HEK293 (cell line): ENCODE results near the gene EREG.

ENCODE experiments used
- CTCF ChIA-PET: fragments of 350-600 bp; formaldehyde crosslinking; extraction: SDS; loops from one replicate; lab custom pipeline; 2021; ENCODE audit warnings: antibody characterized with exemption; lab: Yijun Ruan, JAX
- POLR2A ChIA-PET: fragments of 300-600 bp; formaldehyde crosslinking; extraction: SDS; loops from one replicate; lab custom pipeline; 2020; ENCODE audit warnings: antibody characterized with exemption, inconsistent platforms; lab: Yijun Ruan, JAX
- H3K27ac ChIP-seq: fragments of 200-500 bp; sonication (Bioruptor generic); 2 replicates; pipeline ENCODE4 v1.5.1; 2014; ENCODE audit warnings: low read depth, low read length, control low read depth, inconsistent platforms; ENCODE audit errors: extremely low read depth
- H3K36me3 ChIP-seq, 2 experiments: fragments of 200-500 bp in 1 of 2; sonication (Bioruptor generic) in 1 of 2; 1 replicate in 1 of 2; 2 replicates in 1 of 2; pipeline ENCODE4 v1.5.1; 2014 to 2017; ENCODE audit warnings: inconsistent platforms in 2 of 2, low read length in 2 of 2; ENCODE audit not compliant: control insufficient read depth in 2 of 2, insufficient read depth in 1 of 2
- H3K4me1 ChIP-seq: fragments of 200-500 bp; sonication (Bioruptor generic); 2 replicates; pipeline ENCODE4 v1.5.1; 2014; ENCODE audit warnings: mild to moderate bottlenecking, low read length, inconsistent platforms; ENCODE audit not compliant: control insufficient read depth, insufficient read depth
- H3K4me3 ChIP-seq: 2 replicates; pipeline ENCODE4 v1.5.1; 2011; ENCODE audit warnings: low read depth, mild to moderate bottlenecking, control low read depth, low read length, moderate library complexity
- H3K9me3 ChIP-seq: fragments of 200-500 bp; sonication (Bioruptor generic); 2 replicates; pipeline ENCODE4 v1.5.1; 2014; ENCODE audit warnings: low read depth, low read length, inconsistent platforms; ENCODE audit not compliant: control insufficient read depth, insufficient read depth
- AEBP2 ChIP-seq: fragments of 450-650 bp; formaldehyde crosslinking; IDR thresholded peaks from 2 replicates; pipeline ENCODE4 v1.5.1; 2016; ENCODE audit warnings: missing biosample characterization, missing genetic modification characterization, borderline replicate concordance
- GLIS2 ChIP-seq: fragments of 450-650 bp; formaldehyde crosslinking; IDR thresholded peaks from 2 replicates; pipeline ENCODE4 v1.5.1; 2016; ENCODE audit warnings: missing biosample characterization, missing genetic modification characterization
- PATZ1 ChIP-seq: fragments of 450-650 bp; formaldehyde crosslinking; IDR thresholded peaks from 2 replicates; pipeline ENCODE4 v1.5.1; 2016; ENCODE audit warnings: missing biosample characterization, missing genetic modification characterization
- PRDM1 ChIP-seq: fragments of 450-650 bp; formaldehyde crosslinking; IDR thresholded peaks from 2 replicates; pipeline ENCODE4; 2016; ENCODE audit warnings: missing biosample characterization, missing genetic modification characterization
- SALL2 ChIP-seq: fragments of 450-650 bp; formaldehyde crosslinking; IDR thresholded peaks from 2 replicates; pipeline ENCODE4 v1.5.0; 2017; ENCODE audit warnings: missing biosample characterization, mild to moderate bottlenecking, missing genetic modification characterization, borderline replicate concordance
- SCRT2 ChIP-seq: fragments of 450-650 bp; formaldehyde crosslinking; IDR thresholded peaks from 2 replicates; pipeline ENCODE4 v1.5.1; 2016; ENCODE audit warnings: missing biosample characterization, missing genetic modification characterization
- YY1 ChIP-seq: fragments of 450-650 bp; formaldehyde crosslinking; IDR thresholded peaks from 2 replicates; pipeline ENCODE4 v1.5.1; 2018; ENCODE audit warnings: missing biosample characterization, missing genetic modification characterization
- ZBTB17 ChIP-seq: fragments of 450-650 bp; formaldehyde crosslinking; IDR thresholded peaks from 2 replicates; pipeline ENCODE4 v1.5.1; 2016; ENCODE audit warnings: missing biosample characterization, missing genetic modification characterization
- ZBTB20 ChIP-seq: fragments of 450-650 bp; formaldehyde crosslinking; IDR thresholded peaks from 2 replicates; pipeline ENCODE4 v1.5.1; 2016; ENCODE audit warnings: missing biosample characterization, missing genetic modification characterization
- ZFP37 ChIP-seq: fragments of 450-650 bp; formaldehyde crosslinking; IDR thresholded peaks from 2 replicates; pipeline ENCODE4 v1.5.1; 2016; ENCODE audit warnings: missing biosample characterization, missing genetic modification characterization
- ZNF121 ChIP-seq: fragments of 450-650 bp; formaldehyde crosslinking; IDR thresholded peaks from 2 replicates; pipeline ENCODE4 v1.5.1; 2016; ENCODE audit warnings: missing biosample characterization, missing genetic modification characterization
- ZNF221 ChIP-seq: fragments of 450-650 bp; formaldehyde crosslinking; IDR thresholded peaks from 2 replicates; pipeline ENCODE4 v1.5.1; 2017; ENCODE audit warnings: missing biosample characterization, missing genetic modification characterization, borderline replicate concordance
- ZNF292 ChIP-seq: fragments of 450-650 bp; formaldehyde crosslinking; IDR thresholded peaks from 2 replicates; pipeline ENCODE4 v1.5.1; 2016; ENCODE audit warnings: low read depth, missing biosample characterization, missing genetic modification characterization, borderline replicate concordance
- ZNF324 ChIP-seq: fragments of 450-650 bp; formaldehyde crosslinking; IDR thresholded peaks from 2 replicates; pipeline ENCODE4 v1.5.1; 2016; ENCODE audit warnings: missing biosample characterization, missing genetic modification characterization
- ZNF433 ChIP-seq: fragments of 450-650 bp; formaldehyde crosslinking; IDR thresholded peaks from 2 replicates; pipeline ENCODE4 v1.5.1; 2016; ENCODE audit warnings: missing biosample characterization, missing genetic modification characterization, low read depth
- ZNF48 ChIP-seq: fragments of 450-650 bp; formaldehyde crosslinking; IDR thresholded peaks from 2 replicates; pipeline ENCODE4 v1.5.1; 2016; ENCODE audit warnings: missing biosample characterization, missing genetic modification characterization
- ZNF488 ChIP-seq: fragments of 450-650 bp; formaldehyde crosslinking; IDR thresholded peaks from 2 replicates; pipeline ENCODE4 v1.5.1; 2016; ENCODE audit warnings: missing biosample characterization, missing genetic modification characterization
- ZNF510 ChIP-seq: fragments of 450-650 bp; formaldehyde crosslinking; IDR thresholded peaks from 2 replicates; pipeline ENCODE4 v1.5.1; 2018; ENCODE audit warnings: mild to moderate bottlenecking, missing genetic modification characterization, missing biosample characterization; ENCODE audit not compliant: insufficient replicate concordance
- ZNF585B ChIP-seq: fragments of 450-650 bp; formaldehyde crosslinking; IDR thresholded peaks from 2 replicates; pipeline ENCODE4 v1.5.1; 2016; ENCODE audit warnings: missing biosample characterization, missing genetic modification characterization
- ZNF624 ChIP-seq: fragments of 450-650 bp; formaldehyde crosslinking; IDR thresholded peaks from 2 replicates; pipeline ENCODE4 v1.5.1; 2017; ENCODE audit warnings: missing biosample characterization, missing genetic modification characterization
- ZSCAN23 ChIP-seq: fragments of 450-650 bp; formaldehyde crosslinking; IDR thresholded peaks from 2 replicates; pipeline ENCODE4 v1.5.1; 2016; ENCODE audit warnings: missing biosample characterization, missing genetic modification characterization
- TF ChIP-seq, protein P1 (sequence below): fragments of 450-650 bp; formaldehyde crosslinking; IDR thresholded peaks from 2 replicates; pipeline ENCODE4 v1.5.1; 2016; ENCODE audit warnings: missing biosample characterization, missing genetic modification characterization
- TF ChIP-seq, protein P2 (sequence below): fragments of 450-650 bp; formaldehyde crosslinking; optimal IDR thresholded peaks from 2 replicates; pipeline ENCODE3; 2016; ENCODE audit warnings: missing biosample characterization, mild to moderate bottlenecking, missing genetic modification characterization
- TF ChIP-seq, protein P3 (sequence below): fragments of 450-650 bp; formaldehyde crosslinking; IDR thresholded peaks from 2 replicates; pipeline ENCODE4 v1.5.1; 2016; ENCODE audit warnings: missing biosample characterization, missing genetic modification characterization, low read depth

Gene EREG

GRCh38 chr4:74368596-74368995, 3.7 kb downstream of the EREG start:
- H3K36me3 ChIP-seq: no peaks in the 10 kb centered on the region
- CTCF ChIA-PET: no interaction called here
- H3K27ac ChIP-seq: no peak overlapping the region
- H3K4me1 ChIP-seq: no peaks in the 10 kb centered on the region
- POLR2A ChIA-PET: no interaction called here
- TF ChIP-seq ZNF121 (tag by site-specific recombination) (no peak), ZNF48 (tag by site-specific recombination) (no peak), ZBTB20 (no peak), ZSCAN23 (no peak), ZFP37 (tag by site-specific recombination) (no peak), GLIS2 (tag by site-specific recombination) (no peak), ZNF292 (tag by site-specific recombination) (no peak), YY1 (no peak), SALL2 (tag by site-specific recombination) (no peak), PRDM1 (tag by site-specific recombination) (no peak), ZNF221 (tag by site-specific recombination) (no peak), SCRT2 (tag by site-specific recombination) (no peak), ZNF488 (no peak), ZNF324 (no peak), ZNF433 (tag by site-specific recombination) (no peak), ZNF624 (tag by site-specific recombination) (no peak)
- TF ChIP-seq, protein P1, sequence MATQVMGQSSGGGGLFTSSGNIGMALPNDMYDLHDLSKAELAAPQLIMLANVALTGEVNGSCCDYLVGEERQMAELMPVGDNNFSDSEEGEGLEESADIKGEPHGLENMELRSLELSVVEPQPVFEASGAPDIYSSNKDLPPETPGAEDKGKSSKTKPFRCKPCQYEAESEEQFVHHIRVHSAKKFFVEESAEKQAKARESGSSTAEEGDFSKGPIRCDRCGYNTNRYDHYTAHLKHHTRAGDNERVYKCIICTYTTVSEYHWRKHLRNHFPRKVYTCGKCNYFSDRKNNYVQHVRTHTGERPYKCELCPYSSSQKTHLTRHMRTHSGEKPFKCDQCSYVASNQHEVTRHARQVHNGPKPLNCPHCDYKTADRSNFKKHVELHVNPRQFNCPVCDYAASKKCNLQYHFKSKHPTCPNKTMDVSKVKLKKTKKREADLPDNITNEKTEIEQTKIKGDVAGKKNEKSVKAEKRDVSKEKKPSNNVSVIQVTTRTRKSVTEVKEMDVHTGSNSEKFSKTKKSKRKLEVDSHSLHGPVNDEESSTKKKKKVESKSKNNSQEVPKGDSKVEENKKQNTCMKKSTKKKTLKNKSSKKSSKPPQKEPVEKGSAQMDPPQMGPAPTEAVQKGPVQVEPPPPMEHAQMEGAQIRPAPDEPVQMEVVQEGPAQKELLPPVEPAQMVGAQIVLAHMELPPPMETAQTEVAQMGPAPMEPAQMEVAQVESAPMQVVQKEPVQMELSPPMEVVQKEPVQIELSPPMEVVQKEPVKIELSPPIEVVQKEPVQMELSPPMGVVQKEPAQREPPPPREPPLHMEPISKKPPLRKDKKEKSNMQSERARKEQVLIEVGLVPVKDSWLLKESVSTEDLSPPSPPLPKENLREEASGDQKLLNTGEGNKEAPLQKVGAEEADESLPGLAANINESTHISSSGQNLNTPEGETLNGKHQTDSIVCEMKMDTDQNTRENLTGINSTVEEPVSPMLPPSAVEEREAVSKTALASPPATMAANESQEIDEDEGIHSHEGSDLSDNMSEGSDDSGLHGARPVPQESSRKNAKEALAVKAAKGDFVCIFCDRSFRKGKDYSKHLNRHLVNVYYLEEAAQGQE (tag by site-specific recombination): no peak
- TF ChIP-seq, protein P2, sequence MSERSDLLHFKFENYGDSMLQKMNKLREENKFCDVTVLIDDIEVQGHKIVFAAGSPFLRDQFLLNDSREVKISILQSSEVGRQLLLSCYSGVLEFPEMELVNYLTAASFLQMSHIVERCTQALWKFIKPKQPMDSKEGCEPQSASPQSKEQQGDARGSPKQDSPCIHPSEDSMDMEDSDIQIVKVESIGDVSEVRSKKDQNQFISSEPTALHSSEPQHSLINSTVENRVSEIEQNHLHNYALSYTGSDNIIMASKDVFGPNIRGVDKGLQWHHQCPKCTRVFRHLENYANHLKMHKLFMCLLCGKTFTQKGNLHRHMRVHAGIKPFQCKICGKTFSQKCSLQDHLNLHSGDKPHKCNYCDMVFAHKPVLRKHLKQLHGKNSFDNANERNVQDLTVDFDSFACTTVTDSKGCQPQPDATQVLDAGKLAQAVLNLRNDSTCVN (tag by site-specific recombination): no peak
- H3K9me3 ChIP-seq: no peaks in the 10 kb centered on the region
- H3K4me3 ChIP-seq: no peak overlapping the region

DNA sequence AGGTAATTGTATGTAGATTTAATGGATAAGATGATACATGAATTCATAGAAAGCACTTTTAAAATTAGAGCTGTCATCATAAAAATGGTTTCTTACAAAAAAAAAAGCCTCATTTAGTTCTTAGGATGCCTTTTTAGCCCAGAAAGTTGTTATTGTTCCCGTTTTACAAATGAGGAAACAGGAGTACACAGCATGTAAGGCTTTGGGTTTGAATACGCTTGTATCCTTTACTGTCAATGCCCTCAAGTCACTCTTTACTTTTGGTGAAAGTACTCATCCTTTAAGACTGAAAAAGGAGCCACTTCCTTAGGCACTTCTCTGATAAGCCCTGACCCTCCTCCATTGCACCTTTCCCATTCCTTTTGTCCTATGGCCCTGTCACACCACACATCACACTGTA, 4.9 kb downstream of the EREG start:
- POLR2A ChIA-PET: no interaction called here
- TF ChIP-seq ZNF510 (no peak), AEBP2 (tag by site-specific recombination) (no peak), ZNF585B (tag by site-specific recombination) (no peak), ZBTB17 (no peak), PATZ1 (tag by site-specific recombination) (no peak)
- TF ChIP-seq, protein P3, sequence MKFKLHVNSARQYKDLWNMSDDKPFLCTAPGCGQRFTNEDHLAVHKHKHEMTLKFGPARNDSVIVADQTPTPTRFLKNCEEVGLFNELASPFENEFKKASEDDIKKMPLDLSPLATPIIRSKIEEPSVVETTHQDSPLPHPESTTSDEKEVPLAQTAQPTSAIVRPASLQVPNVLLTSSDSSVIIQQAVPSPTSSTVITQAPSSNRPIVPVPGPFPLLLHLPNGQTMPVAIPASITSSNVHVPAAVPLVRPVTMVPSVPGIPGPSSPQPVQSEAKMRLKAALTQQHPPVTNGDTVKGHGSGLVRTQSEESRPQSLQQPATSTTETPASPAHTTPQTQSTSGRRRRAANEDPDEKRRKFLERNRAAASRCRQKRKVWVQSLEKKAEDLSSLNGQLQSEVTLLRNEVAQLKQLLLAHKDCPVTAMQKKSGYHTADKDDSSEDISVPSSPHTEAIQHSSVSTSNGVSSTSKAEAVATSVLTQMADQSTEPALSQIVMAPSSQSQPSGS (tag by site-specific recombination): no peak
- CTCF ChIA-PET: interaction anchor here (0.8 to 2.8 kb wide), 7 partner anchors 8 to 305 kb away, joined by 3 to 12 read pairs (median 5); no protein-coding TSS in a partner anchor
- Histone ChIP-seq H3K36me3 (no peaks in the 10 kb centered on the region), H3K27ac (no peak overlapping the region), H3K4me1 (no peaks in the 10 kb centered on the region), H3K9me3 (no peaks in the 10 kb centered on the region), H3K4me3 (no peak overlapping the region)
